H1 (cell line): Measurements from ENCODE around the gene GATB. TPM values are rescaled to one million over a fixed set of nuclear protein-coding genes. Genes with fewer than 3 reads are reported as not detected.

ENCODE experiments used
- ASH2L ChIP-seq: fragments of 200-600, 300-600 bp; sonication (generic); IDR thresholded peaks from one replicate; pipeline ENCODE4 v1.7.1; 2017; ENCODE audit warnings: low read length
- BCL11A ChIP-seq, 2 experiments: IDR thresholded peaks; one replicate each; pipeline ENCODE4 v1.6.1; 2011; ENCODE audit warnings: low read depth in 2 of 2, low read length in 2 of 2, mild to moderate bottlenecking in 2 of 2
- BRCA1 ChIP-seq: IDR thresholded peaks from 2 replicates; pipeline ENCODE4 v1.6.1; 2012; ENCODE audit warnings: low read depth, low read length, improper control_type of control experiment
- CBX5 ChIP-seq: fragments of 300-800, 300-1000 bp; sonication (generic); IDR thresholded peaks from 2 replicates; pipeline ENCODE4 v1.7.1; 2016; ENCODE audit warnings: antibody characterized with exemption, low read length, low read depth
- CHD7 ChIP-seq: fragments of 300-600 bp; sonication (generic); IDR thresholded peaks from 2 replicates; pipeline ENCODE4 v1.7.1; 2012; ENCODE audit warnings: low read length, moderate library complexity, mild to moderate bottlenecking, inconsistent platforms; ENCODE audit not compliant: insufficient replicate concordance
- EGR1 ChIP-seq: IDR thresholded peaks from 2 replicates; pipeline ENCODE4 v1.6.1; 2011; ENCODE audit warnings: low read depth, low read length, borderline replicate concordance
- MAX ChIP-seq: IDR thresholded peaks from 2 replicates; pipeline ENCODE4 v1.6.1; 2012; ENCODE audit warnings: inconsistent platforms
- RAD21 ChIP-seq, 2 experiments: IDR thresholded peaks in 1 of 2; conservative IDR thresholded peaks in 1 of 2; 2 replicates each; pipeline ENCODE4 v1.6.1; 2011; ENCODE audit warnings: low read depth in 2 of 2, low read length in 2 of 2, improper control_type of control experiment in 1 of 2, inconsistent platforms in 1 of 2, mild to moderate bottlenecking in 1 of 2, moderate library complexity in 1 of 2
- TEAD4 ChIP-seq: IDR thresholded peaks from 2 replicates; pipeline ENCODE4 v1.6.1; 2012; ENCODE audit warnings: low read depth, low read length, inconsistent platforms, mixed read lengths
- USF2 ChIP-seq: IDR thresholded peaks from 2 replicates; pipeline ENCODE4 v1.6.1; 2011; ENCODE audit warnings: low read length, improper control_type of control experiment
- polyA plus RNA-seq, 7 experiments: library from polyadenylated mRNA; depleted of rRNA in 3 of 7; stranded (reverse) in 5 of 7; unstranded in 2 of 7; fragments of >200 nt in 5 of 7; fragments of 200-250 nt in 2 of 7; gene quantifications; 1 replicate in 5 of 7; 2 replicates in 1 of 7; 4 replicates in 1 of 7; pipeline versions ENCODE4 v1.2.1 to v1.2.3, GENCODE V29; 2011 to 2013; ENCODE audit warnings: missing spikeins in 2 of 7, mixed read lengths in 2 of 7
- total RNA-seq: library from RNA; stranded (reverse); fragmentation: NEBNext Ultra II Directional; extraction: Animal tissue kit (Norgen Biotek cat#: 25700); gene quantifications from 2 replicates; pipeline ENCODE4 v1.2.1, GENCODE V29; 2021

The GATB gene
- total and polyA plus RNA-seq, 2 of the 8 experiments (the other 6 are each of a cell fraction or from before 2014, with no cell fraction given) = 15.3 to 18.0 TPM

- TF ChIP-seq MAX = peak; percentile 56; the same call in 1 of the 2 replicates
- no peak for TF ChIP-seq ASH2L
- no peak for TF ChIP-seq CHD7
- no peak for TF ChIP-seq EGR1
- peak; percentile 39 to 50 for TF ChIP-seq RAD21 (IDR thresholded peaks at IDR 0.05 in 1 of 2, conservative IDR thresholded peaks at IDR 0.05 in 1 of 2; ENCODE audit: low read depth in 2 of 2, low read length in 2 of 2)
- TF ChIP-seq TEAD4 = no peak
- no peak for TF ChIP-seq BRCA1
- no peak for TF ChIP-seq CBX5
- TF ChIP-seq USF2 = no peak
- no peak for TF ChIP-seq BCL11A (IDR thresholded peaks at IDR 0.05; ENCODE audit: low read depth in 2 of 2, low read length in 2 of 2)
Observed at GRCh38 chr4:151674804-151675391, 85.9 kb downstream of the GATB start (continued).
